ENCODE data around the gene KCNMA1.

Gene KCNMA1

GRCh38 chr10:76840802-76841201, 796.8 kb downstream of the KCNMA1 start:
- no peak for DNase-seq

GRCh38 chr10:76839276-76839675, 798.3 kb downstream of the KCNMA1 start:
- DNase-seq = no peak

- no peak for DNase-seq
Observed at GRCh38 chr10:76830218-76830617, 807.4 kb downstream of the KCNMA1 start.

GRCh38 chr10:76829724-76830123, 807.9 kb downstream of the KCNMA1 start:
- DNase-seq = no peak
